Mesendoderm (in vitro differentiated cells): ENCODE results near the gene AFAP1.

ENCODE experiments used
- DNase-seq: peaks from one replicate; pipeline ENCODE4 v3.0.0; 2013
- H2AK5ac ChIP-seq: 2 replicates; pipeline ENCODE4 v1.6.1; 2013; ENCODE audit warnings: low read length, inconsistent platforms
- H2BK120ac ChIP-seq: 2 replicates; pipeline ENCODE4 v1.6.1; 2013; ENCODE audit warnings: low read depth, mild to moderate bottlenecking, low read length, moderate library complexity, mixed read lengths
- H2BK15ac ChIP-seq: replicated peaks from 2 replicates; pipeline ENCODE4 v1.6.1; 2013; ENCODE audit warnings: low read depth, mild to moderate bottlenecking, moderate library complexity
- H2BK5ac ChIP-seq: 2 replicates; pipeline ENCODE4 v1.6.1; 2013; ENCODE audit warnings: low read length, inconsistent platforms
- H3K18ac ChIP-seq: 2 replicates; pipeline ENCODE4 v1.6.1; 2013; ENCODE audit warnings: mild to moderate bottlenecking, low read length, mixed read lengths
- H3K23ac ChIP-seq: one replicate; pipeline ENCODE4 v1.6.1; 2013; ENCODE audit warnings: low read length
- H3K27ac ChIP-seq: 2 replicates; pipeline ENCODE4 v1.5.1; 2013; ENCODE audit warnings: low read depth, mild to moderate bottlenecking, inconsistent platforms, low read length, moderate library complexity
- H3K27me3 ChIP-seq: 2 replicates; pipeline ENCODE4 v1.6.1; 2013; ENCODE audit warnings: low read length, control low read depth, mild to moderate bottlenecking, inconsistent platforms; ENCODE audit not compliant: insufficient read depth, poor library complexity
- H3K36me3 ChIP-seq: 2 replicates; pipeline ENCODE4 v1.6.1; 2013; ENCODE audit warnings: low read length, inconsistent platforms; ENCODE audit not compliant: control insufficient read depth, insufficient read depth
- H3K4ac ChIP-seq: one replicate; pipeline ENCODE4 v1.6.1; 2013; ENCODE audit warnings: low read depth, mild to moderate bottlenecking, low read length, moderate library complexity
- H3K4me1 ChIP-seq: 2 replicates; pipeline ENCODE4 v1.6.1; 2013; ENCODE audit warnings: low read depth, low read length, inconsistent platforms; ENCODE audit not compliant: control insufficient read depth
- H3K4me2 ChIP-seq: 2 replicates; pipeline ENCODE4 v1.6.1; 2013; ENCODE audit warnings: low read length
- H3K4me3 ChIP-seq: 2 replicates; pipeline ENCODE4 v1.5.1; 2013; ENCODE audit warnings: mild to moderate bottlenecking, low read length
- H3K56ac ChIP-seq: one replicate; pipeline ENCODE4 v1.6.1; 2013; ENCODE audit warnings: low read length
- H3K79me1 ChIP-seq: 2 replicates; pipeline ENCODE4 v1.6.1; 2013; ENCODE audit warnings: low read length, inconsistent platforms
- H3K79me2 ChIP-seq: 2 replicates; pipeline ENCODE4 v1.6.1; 2013; ENCODE audit warnings: mild to moderate bottlenecking, low read length; ENCODE audit not compliant: control insufficient read depth, insufficient read depth
- H3K9ac ChIP-seq: 2 replicates; pipeline ENCODE4 v1.6.1; 2013; ENCODE audit warnings: low read length, inconsistent platforms
- H4K5ac ChIP-seq: one replicate; pipeline ENCODE4 v1.6.1; 2013; ENCODE audit warnings: low read length
- H4K8ac ChIP-seq: one replicate; pipeline ENCODE4 v1.6.1; 2013; ENCODE audit warnings: low read depth, mild to moderate bottlenecking, control low read depth, low read length, moderate library complexity
- WGBS: extraction: QIAGEN DNeasy Blood & Tissue Kit; methylation state at CpG from one replicate; pipeline ENCODE4 v1.1.7; 2013; ENCODE audit warnings: low lambda C conversion rate, missing lambda C conversion rate; ENCODE audit not compliant: insufficient coverage; ENCODE audit errors: extremely low coverage; 5-methylcytosine and 5-hydroxymethylcytosine counted together

AFAP1 gene

GRCh38 chr4:7967063-7967440 is 27.4 kb upstream of the AFAP1 start:
- Histone ChIP-seq H3K9ac (no peak overlapping the region), H3K79me2 (no peaks in the 10 kb centered on the region), H3K56ac (no peak overlapping the region), H2BK5ac (no peak overlapping the region), H3K23ac (no peak overlapping the region), H3K27me3 (no peaks in the 10 kb centered on the region), H3K36me3 (no peaks in the 10 kb centered on the region), H3K18ac (no peak overlapping the region), H3K4me3 (no peak overlapping the region), H3K4ac (no peak overlapping the region), H3K4me1 (peaks cover 13% of the 10 kb centered on the region), H2BK15ac (no peak overlapping the region), H3K27ac (no peak overlapping the region), H2AK5ac (no peak overlapping the region), H4K8ac (no peak overlapping the region), H2BK120ac (no peak overlapping the region), H3K4me2 (no peak overlapping the region), H4K5ac (no peak overlapping the region), H3K79me1 (no peaks in the 10 kb centered on the region)
- DNase-seq: no peak
- no CpG with 5 or more reads among the region's 9 CpGs for WGBS

- no CpG with 5 or more reads among the region's 37 CpGs for WGBS
- DNase-seq: no peak
- Histone ChIP-seq H3K27ac (no peak overlapping the region), H2BK5ac (no peak overlapping the region), H3K4ac (no peak overlapping the region), H3K4me2 (no peak overlapping the region), H2BK120ac (no peak overlapping the region), H4K5ac (no peak overlapping the region), H3K23ac (no peak overlapping the region), H2BK15ac (no peak overlapping the region), H3K9ac (no peak overlapping the region), H4K8ac (no peak overlapping the region), H3K56ac (no peak overlapping the region), H3K4me1 (peaks cover 13% of the 10 kb centered on the region), H3K4me3 (no peak overlapping the region), H3K27me3 (no peaks in the 10 kb centered on the region), H3K18ac (no peak overlapping the region), H3K79me1 (no peaks in the 10 kb centered on the region), H3K36me3 (no peaks in the 10 kb centered on the region), H2AK5ac (no peak overlapping the region), H3K79me2 (no peaks in the 10 kb centered on the region)
These were observed 26.8 kb upstream of the AFAP1 start for GRCh38 chr4:7966281-7967062.

GRCh38 chr4:7964890-7965662 is 25.4 kb upstream of the AFAP1 start:
- Histone ChIP-seq H2BK120ac (no peak overlapping the region), H3K4me1 (peaks cover 3% of the 10 kb centered on the region), H3K9ac (no peak overlapping the region), H3K56ac (no peak overlapping the region), H3K4me3 (no peak overlapping the region), H3K27ac (no peak overlapping the region), H4K5ac (no peak overlapping the region), H4K8ac (no peak overlapping the region), H3K79me1 (no peaks in the 10 kb centered on the region), H3K36me3 (no peaks in the 10 kb centered on the region), H3K27me3 (no peaks in the 10 kb centered on the region), H3K18ac (no peak overlapping the region), H3K4ac (no peak overlapping the region), H3K79me2 (no peaks in the 10 kb centered on the region), H3K23ac (no peak overlapping the region), H2BK15ac (no peak overlapping the region), H2BK5ac (no peak overlapping the region), H3K4me2 (no peak overlapping the region), H2AK5ac (peak overlapping the region; percentile 15)
- peak; percentile 46 for DNase-seq
- no CpG with 5 or more reads among the region's 23 CpGs for WGBS

DNA sequence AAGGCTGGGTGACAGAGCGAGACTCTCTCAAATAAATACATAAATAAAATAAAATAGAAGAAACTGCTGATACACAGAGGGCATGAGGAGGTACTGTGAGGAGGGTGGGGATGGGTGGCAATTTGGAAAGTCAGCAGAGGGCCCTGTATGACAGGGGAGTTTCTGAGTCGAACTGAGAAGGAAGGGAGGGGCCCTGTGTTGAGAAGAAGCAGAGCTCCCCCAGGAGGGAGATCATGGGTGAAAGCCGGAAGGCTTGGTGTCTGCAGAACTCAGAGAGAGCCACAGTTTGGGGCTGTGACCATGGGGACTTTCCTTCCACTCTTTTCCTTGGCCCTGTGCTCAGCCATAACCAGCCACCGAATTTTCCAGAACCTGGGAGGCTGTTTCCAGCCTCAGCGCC is 24.8 kb upstream of the AFAP1 start:
- no peak for DNase-seq
- Histone ChIP-seq H3K79me1 (no peaks in the 10 kb centered on the region), H3K36me3 (no peaks in the 10 kb centered on the region), H3K9ac (no peak overlapping the region), H4K5ac (no peak overlapping the region), H3K4me1 (no peaks in the 10 kb centered on the region), H3K4ac (no peak overlapping the region), H3K27ac (no peak overlapping the region), H3K23ac (no peak overlapping the region), H3K4me3 (no peak overlapping the region), H3K56ac (no peak overlapping the region), H3K18ac (no peak overlapping the region), H2BK15ac (no peak overlapping the region), H3K79me2 (no peaks in the 10 kb centered on the region), H2AK5ac (peak overlapping the region; percentile 15), H4K8ac (no peak overlapping the region), H3K4me2 (no peak overlapping the region), H3K27me3 (no peaks in the 10 kb centered on the region), H2BK5ac (no peak overlapping the region), H2BK120ac (no peak overlapping the region)
- no CpG with 5 or more reads among the region's 5 CpGs for WGBS

DNA sequence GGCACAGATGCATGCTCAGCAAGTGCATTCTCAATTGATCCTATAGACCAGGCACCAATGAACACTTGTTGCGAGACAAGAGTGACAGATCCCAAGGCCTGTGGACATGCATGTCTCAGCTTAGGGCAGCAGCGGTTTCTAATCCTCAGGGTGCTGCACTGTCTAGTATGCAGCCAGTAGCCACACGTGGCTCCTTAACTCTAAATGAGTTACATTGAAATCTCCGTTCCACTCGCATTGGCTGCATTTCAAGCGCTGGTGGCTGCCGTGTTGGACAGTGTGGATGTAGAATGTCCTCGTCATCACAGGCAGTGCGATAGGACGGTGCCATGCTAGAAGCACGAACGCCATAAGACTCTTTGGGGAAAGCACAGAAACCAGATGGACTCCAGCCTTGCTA is 24.0 kb upstream of the AFAP1 start:
- H2BK15ac ChIP-seq: no peak overlapping the region
- H4K8ac ChIP-seq: no peak overlapping the region
- no peaks in the 10 kb centered on the region for H3K4me1 ChIP-seq
- H3K4me3 ChIP-seq: no peak overlapping the region
- no peak overlapping the region for H3K4me2 ChIP-seq
- H3K56ac ChIP-seq: no peak overlapping the region
- WGBS: no CpG with 5 or more reads among the region's 12 CpGs
- H2BK120ac ChIP-seq: no peak overlapping the region
- H3K36me3 ChIP-seq: no peaks in the 10 kb centered on the region
- H3K18ac ChIP-seq: no peak overlapping the region
- no peak overlapping the region for H3K9ac ChIP-seq
- H3K27me3 ChIP-seq: no peaks in the 10 kb centered on the region
- no peak overlapping the region for H2AK5ac ChIP-seq
- H3K23ac ChIP-seq: no peak overlapping the region
- no peaks in the 10 kb centered on the region for H3K79me2 ChIP-seq
- DNase-seq: no peak
- H3K79me1 ChIP-seq: no peaks in the 10 kb centered on the region
- H3K27ac ChIP-seq: no peak overlapping the region
- H2BK5ac ChIP-seq: no peak overlapping the region
- H3K4ac ChIP-seq: no peak overlapping the region
- no peak overlapping the region for H4K5ac ChIP-seq
